Measurements from ENCODE around the gene SHCBP1L.

- TF ChIP-seq GATA2 (IDR thresholded peaks at IDR 0.05; ENCODE audit: low read depth, low read length) (no peak), GATA3 (IDR thresholded peaks at IDR 0.05; ENCODE audit: low read depth, low read length) (no peak)
These were observed 101.1 kb downstream of the SHCBP1L start for GRCh38 chr1:182851825-182852224.
